HepG2 (cell line): ENCODE data around the gene SLC22A23. TPM values are rescaled to one million over a fixed set of nuclear protein-coding genes. Genes with fewer than 3 reads are reported as not detected.

Experiments used
- ATAC-seq: fragments of 200-7000 bp; cut with Tn5 transposase; 3 replicates; pipeline ENCODE4 v1.9.1; 2020; ENCODE audit warnings: mild to moderate bottlenecking, moderate library complexity
- BruUV-seq: library from RNA; stranded (reverse); fragments of 400-500 nt; replicated peaks from 2 replicates; lab custom pipeline; 2021; lab: Mats Ljungman, UMichigan
- CTCF ChIA-PET: fragments of 300-600 bp; formaldehyde crosslinking; extraction: SDS; loops from one replicate; lab custom pipeline; 2021; ENCODE audit warnings: low total read pairs, inconsistent platforms, low intra/inter-chr PET ratio; lab: Yijun Ruan, JAX
- POLR2A ChIA-PET: fragments of 350-600 bp; sonication (Branson Sonifier 250); formaldehyde crosslinking; loops from one replicate; lab custom pipeline; 2020; ENCODE audit warnings: antibody characterized with exemption, inconsistent platforms; lab: Yijun Ruan, JAX
- DNase-seq: peaks from one replicate; pipeline ENCODE4 v3.0.0-alpha.2; 2015; ENCODE audit warnings: low spot score
- FAIRE-seq: peaks from 3 replicates; lab custom pipeline; 2011; peaks lifted over from hg19 to GRCh38; lab: Jason Lieb, UNC
- H2AFZ ChIP-seq: one replicate; pipeline ENCODE4 v1.6.1; 2011; ENCODE audit warnings: low read length, inconsistent platforms
- H3K27ac ChIP-seq: fragments of 300-600 bp; 3 replicates; pipeline ENCODE4 v1.8.0; 2011; ENCODE audit warnings: mixed run types, mild to moderate bottlenecking, mixed read lengths, low read length, inconsistent platforms; ENCODE audit not compliant: insufficient read depth; ENCODE audit errors: extremely low read length
- H3K27me3 ChIP-seq, 2 experiments: fragments of 200-600 bp in 1 of 2; 2 replicates in 1 of 2; 3 replicates in 1 of 2; pipeline versions ENCODE4 v1.6.0 to v1.8.0; 2011; ENCODE audit warnings: low read length in 2 of 2, mild to moderate bottlenecking in 2 of 2, moderate library complexity in 2 of 2, inconsistent platforms in 1 of 2; ENCODE audit not compliant: insufficient read depth in 2 of 2, control insufficient read depth in 1 of 2
- H3K36me3 ChIP-seq, 2 experiments: fragments of 200-600 bp in 1 of 2; replicated peaks in 1 of 2; 2 replicates in 1 of 2; 3 replicates in 1 of 2; pipeline versions ENCODE4 v1.5.1 to v1.8.0; 2011; ENCODE audit warnings: low read length in 2 of 2, inconsistent platforms in 1 of 2; ENCODE audit not compliant: insufficient read depth in 2 of 2, control insufficient read depth in 1 of 2
- H3K4me1 ChIP-seq: 2 replicates; pipeline ENCODE4 v1.5.1; 2012; ENCODE audit warnings: low read length, inconsistent platforms; ENCODE audit not compliant: insufficient read depth
- H3K4me2 ChIP-seq: 2 replicates; pipeline ENCODE4 v1.6.0; 2011; ENCODE audit warnings: low read depth, low read length, inconsistent platforms
- H3K4me3 ChIP-seq, 3 experiments: fragments of 200-600 bp in 1 of 3; sonication (generic), shearing (Covaris generic) in 1 of 3; replicated peaks in 1 of 3; 2 replicates each; pipeline ENCODE4 v1.5.1; 2011 to 2016; ENCODE audit warnings: low read length in 3 of 3, inconsistent platforms in 2 of 3, low read depth in 2 of 3, mild to moderate bottlenecking in 2 of 3, control low read depth in 1 of 3, mixed read lengths in 1 of 3; ENCODE audit not compliant: insufficient read depth in 1 of 3
- H3K79me2 ChIP-seq: one replicate; pipeline ENCODE4 v1.6.1; 2011; ENCODE audit warnings: low read length, inconsistent platforms; ENCODE audit not compliant: insufficient read depth
- H3K9ac ChIP-seq: 2 replicates; pipeline ENCODE4 v1.6.0; 2011; ENCODE audit warnings: mild to moderate bottlenecking, low read depth, low read length, inconsistent platforms; ENCODE audit not compliant: insufficient read depth
- H3K9me3 ChIP-seq: 2 replicates; pipeline ENCODE4 v1.5.1; 2012; ENCODE audit warnings: mild to moderate bottlenecking, low read length
- H4K20me1 ChIP-seq: 2 replicates; pipeline ENCODE4 v1.6.0; 2011; ENCODE audit warnings: inconsistent platforms, mild to moderate bottlenecking, low read length, moderate library complexity; ENCODE audit not compliant: insufficient read depth
- EP300 ChIP-seq, 3 experiments: sonication (generic) in 1 of 3; formaldehyde crosslinking in 1 of 3; IDR thresholded peaks; 2 replicates each; pipeline versions ENCODE4 v1.5.1 to v1.6.1; 2011 to 2020; ENCODE audit warnings: low read depth in 2 of 3, low read length in 2 of 3, borderline replicate concordance in 1 of 3, improper control_type of control experiment in 1 of 3, mild to moderate bottlenecking in 1 of 3, missing genetic modification reagents in 1 of 3, moderate library complexity in 1 of 3
- IRF2 ChIP-seq: IDR thresholded peaks from 2 replicates; pipeline ENCODE4 v1.6.1; 2018; ENCODE audit warnings: missing genetic modification reagents, missing compliant biosample characterization
- JUNB ChIP-seq: sonication (generic); formaldehyde crosslinking; IDR thresholded peaks from 2 replicates; pipeline ENCODE4 v1.8.0; 2022; ENCODE audit warnings: missing genetic modification reagents, mild to moderate bottlenecking, borderline replicate concordance
- MLLT10 ChIP-seq: sonication (generic); formaldehyde crosslinking; IDR thresholded peaks from 2 replicates; pipeline ENCODE4 v1.4.0; 2020; ENCODE audit warnings: missing genetic modification reagents
- NFE2 ChIP-seq: sonication (generic); formaldehyde crosslinking; IDR thresholded peaks from 2 replicates; pipeline ENCODE4 v1.4.0; 2020; ENCODE audit warnings: missing genetic modification reagents
- SALL2 ChIP-seq: sonication (generic); formaldehyde crosslinking; IDR thresholded peaks from 2 replicates; pipeline ENCODE4 v1.8.1; 2023; ENCODE audit warnings: mild to moderate bottlenecking, missing genetic modification reagents, inconsistent platforms
- SNAPC2 ChIP-seq: sonication (generic); formaldehyde crosslinking; IDR thresholded peaks from 2 replicates; pipeline ENCODE4 v1.8.1; 2022; ENCODE audit warnings: mild to moderate bottlenecking, missing genetic modification reagents
- ZFP36L1 ChIP-seq: sonication (generic); formaldehyde crosslinking; IDR thresholded peaks from 2 replicates; pipeline ENCODE4 v1.8.0; 2022; ENCODE audit warnings: mild to moderate bottlenecking, missing genetic modification reagents, moderate library complexity
- ZFP90 ChIP-seq: sonication (generic); formaldehyde crosslinking; IDR thresholded peaks from 2 replicates; pipeline ENCODE4 v1.8.0; 2022; ENCODE audit warnings: missing genetic modification reagents, mild to moderate bottlenecking, inconsistent platforms, borderline replicate concordance
- ZNF207 ChIP-seq: fragments of 450-650 bp; IDR thresholded peaks from 2 replicates; pipeline ENCODE4 v1.6.1; 2016; ENCODE audit warnings: antibody characterized with exemption, borderline replicate concordance
- ZNF33B ChIP-seq: sonication (generic); formaldehyde crosslinking; IDR thresholded peaks from 2 replicates; pipeline ENCODE4 v1.5.1; 2020; ENCODE audit warnings: mild to moderate bottlenecking, missing genetic modification reagents
- ZNF564 ChIP-seq: sonication (generic); formaldehyde crosslinking; IDR thresholded peaks from 2 replicates; pipeline ENCODE4 v1.8.1; 2023; ENCODE audit warnings: mild to moderate bottlenecking, missing genetic modification reagents
- WGBS: methylation state at CpG from one replicate; pipeline ENCODE4 v1.1.6; 2017; ENCODE audit warnings: low lambda C conversion rate; 5-methylcytosine and 5-hydroxymethylcytosine counted together
- in situ Hi-C: cut with HindIII; loops from 2 replicates; pipeline ENCODE4 v1.10.0; 2017; ENCODE audit warnings: low pct_unique_long_range_greater_than_20kb; ENCODE audit not compliant: extremely low pct_ligation_motif_present
- intact Hi-C: fragments of 100-400 bp; cut with micrococcal nuclease; formaldehyde crosslinking; loops from one replicate; pipeline ENCODE4 v1.10.0; 2022; ENCODE audit not compliant: unreplicated experiment
- polyA plus RNA-seq, 8 experiments: library from polyadenylated mRNA; depleted of rRNA in 3 of 8; stranded (reverse) in 7 of 8; unstranded in 1 of 8; fragments of >200 nt; fragmentation: Illumina TruSeq in 4 of 8; extraction: Trizol in 4 of 8; gene quantifications; 2 replicates each; pipeline versions ENCODE4 v1.2.1 to v1.2.3, GENCODE V29; 2011 to 2016; ENCODE audit warnings: low read depth in 4 of 8, missing spikeins in 1 of 8, mixed read lengths in 1 of 8; ENCODE audit not compliant: insufficient read depth in 1 of 8
- total RNA-seq, 5 experiments: library from RNA; depleted of rRNA; stranded (reverse); fragments of >200 nt; fragmentation: Illumina TruSeq; extraction: Trizol; gene quantifications; 2 replicates each; pipeline ENCODE4 v1.2.3, GENCODE V29; 2016; ENCODE audit warnings: low read depth in 1 of 5
- TF ChIP-seq, protein P1 (sequence below): sonication (generic); formaldehyde crosslinking; IDR thresholded peaks from 2 replicates; pipeline ENCODE4 v1.4.0; 2020; ENCODE audit warnings: missing genetic modification reagents
- TF ChIP-seq, protein P2 (sequence below): sonication (generic); formaldehyde crosslinking; IDR thresholded peaks from 2 replicates; pipeline ENCODE4 v1.5.0; 2020; ENCODE audit warnings: mild to moderate bottlenecking, missing genetic modification reagents
- TF ChIP-seq, protein P3 (sequence below): sonication (generic); formaldehyde crosslinking; IDR thresholded peaks from 2 replicates; pipeline ENCODE4 v1.4.0; 2020; ENCODE audit warnings: missing genetic modification reagents

Gene SLC22A23
- total and polyA plus RNA-seq, 2 of the 13 experiments (the other 11 are each of a cell fraction or from before 2014, with no cell fraction given) = 11.8 to 17.5 TPM

DNA sequence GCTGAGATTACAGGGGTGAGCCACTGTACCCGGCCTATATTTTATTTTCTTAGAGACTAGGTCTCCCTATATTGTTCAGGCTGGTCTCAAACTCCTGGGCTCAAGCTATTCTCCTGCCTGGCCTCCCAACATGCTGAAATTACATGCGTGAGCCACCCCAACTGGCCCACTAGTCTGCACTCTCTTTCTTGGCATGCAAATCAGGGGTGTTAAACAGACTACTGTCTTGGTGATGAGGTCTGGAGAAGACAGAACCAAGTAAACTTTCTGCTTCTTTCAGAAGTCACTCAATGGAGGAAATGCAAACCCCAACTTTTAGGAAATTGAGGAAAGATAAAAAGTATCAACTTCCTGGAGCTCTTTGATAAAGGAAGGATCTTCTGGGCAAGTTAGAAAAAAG, 221.4 kb downstream of the SLC22A23 start:
- ATAC-seq = no peak
- peaks cover 7 to 79% of the 10 kb centered on the region in 2 experiments; a peak in 4 of 5 replicates for H3K27me3 ChIP-seq
- no peak for FAIRE-seq
- H3K4me1 ChIP-seq = peaks cover 16% of the 10 kb centered on the region
- H3K79me2 ChIP-seq = no peaks in the 10 kb centered on the region
- in situ Hi-C loops (no loop called here), intact Hi-C loops (no loop called here)
- no peak overlapping the region for H2AFZ ChIP-seq
- TF ChIP-seq JUNB (CRISPR knock-in tag) (no peak), SALL2 (CRISPR knock-in tag) (no peak), ZNF33B (CRISPR knock-in tag) (no peak), MLLT10 (CRISPR knock-in tag) (no peak), ZNF564 (CRISPR knock-in tag) (no peak), SNAPC2 (CRISPR knock-in tag) (no peak), NFE2 (CRISPR knock-in tag) (no peak), ZFP36L1 (CRISPR knock-in tag) (no peak), ZFP90 (no peak), EP300 (IDR thresholded peaks at IDR 0.05; ENCODE audit: low read depth in 2 of 2, low read length in 2 of 2) (no peak), EP300 (CRISPR knock-in tag; IDR thresholded peaks at IDR 0.05; ENCODE audit: borderline replicate concordance) (no peak), ZNF207 (no peak), IRF2 (CRISPR knock-in tag) (no peak)
- TF ChIP-seq, protein P1, sequence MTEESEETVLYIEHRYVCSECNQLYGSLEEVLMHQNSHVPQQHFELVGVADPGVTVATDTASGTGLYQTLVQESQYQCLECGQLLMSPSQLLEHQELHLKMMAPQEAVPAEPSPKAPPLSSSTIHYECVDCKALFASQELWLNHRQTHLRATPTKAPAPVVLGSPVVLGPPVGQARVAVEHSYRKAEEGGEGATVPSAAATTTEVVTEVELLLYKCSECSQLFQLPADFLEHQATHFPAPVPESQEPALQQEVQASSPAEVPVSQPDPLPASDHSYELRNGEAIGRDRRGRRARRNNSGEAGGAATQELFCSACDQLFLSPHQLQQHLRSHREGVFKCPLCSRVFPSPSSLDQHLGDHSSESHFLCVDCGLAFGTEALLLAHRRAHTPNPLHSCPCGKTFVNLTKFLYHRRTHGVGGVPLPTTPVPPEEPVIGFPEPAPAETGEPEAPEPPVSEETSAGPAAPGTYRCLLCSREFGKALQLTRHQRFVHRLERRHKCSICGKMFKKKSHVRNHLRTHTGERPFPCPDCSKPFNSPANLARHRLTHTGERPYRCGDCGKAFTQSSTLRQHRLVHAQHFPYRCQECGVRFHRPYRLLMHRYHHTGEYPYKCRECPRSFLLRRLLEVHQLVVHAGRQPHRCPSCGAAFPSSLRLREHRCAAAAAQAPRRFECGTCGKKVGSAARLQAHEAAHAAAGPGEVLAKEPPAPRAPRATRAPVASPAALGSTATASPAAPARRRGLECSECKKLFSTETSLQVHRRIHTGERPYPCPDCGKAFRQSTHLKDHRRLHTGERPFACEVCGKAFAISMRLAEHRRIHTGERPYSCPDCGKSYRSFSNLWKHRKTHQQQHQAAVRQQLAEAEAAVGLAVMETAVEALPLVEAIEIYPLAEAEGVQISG (CRISPR knock-in tag) = no peak
- TF ChIP-seq, protein P2, sequence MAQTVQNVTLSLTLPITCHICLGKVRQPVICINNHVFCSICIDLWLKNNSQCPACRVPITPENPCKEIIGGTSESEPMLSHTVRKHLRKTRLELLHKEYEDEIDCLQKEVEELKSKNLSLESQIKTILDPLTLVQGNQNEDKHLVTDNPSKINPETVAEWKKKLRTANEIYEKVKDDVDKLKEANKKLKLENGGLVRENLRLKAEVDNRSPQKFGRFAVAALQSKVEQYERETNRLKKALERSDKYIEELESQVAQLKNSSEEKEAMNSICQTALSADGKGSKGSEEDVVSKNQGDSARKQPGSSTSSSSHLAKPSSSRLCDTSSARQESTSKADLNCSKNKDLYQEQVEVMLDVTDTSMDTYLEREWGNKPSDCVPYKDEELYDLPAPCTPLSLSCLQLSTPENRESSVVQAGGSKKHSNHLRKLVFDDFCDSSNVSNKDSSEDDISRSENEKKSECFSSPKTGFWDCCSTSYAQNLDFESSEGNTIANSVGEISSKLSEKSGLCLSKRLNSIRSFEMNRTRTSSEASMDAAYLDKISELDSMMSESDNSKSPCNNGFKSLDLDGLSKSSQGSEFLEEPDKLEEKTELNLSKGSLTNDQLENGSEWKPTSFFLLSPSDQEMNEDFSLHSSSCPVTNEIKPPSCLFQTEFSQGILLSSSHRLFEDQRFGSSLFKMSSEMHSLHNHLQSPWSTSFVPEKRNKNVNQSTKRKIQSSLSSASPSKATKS (CRISPR knock-in tag) = no peak
- TF ChIP-seq, protein P3, sequence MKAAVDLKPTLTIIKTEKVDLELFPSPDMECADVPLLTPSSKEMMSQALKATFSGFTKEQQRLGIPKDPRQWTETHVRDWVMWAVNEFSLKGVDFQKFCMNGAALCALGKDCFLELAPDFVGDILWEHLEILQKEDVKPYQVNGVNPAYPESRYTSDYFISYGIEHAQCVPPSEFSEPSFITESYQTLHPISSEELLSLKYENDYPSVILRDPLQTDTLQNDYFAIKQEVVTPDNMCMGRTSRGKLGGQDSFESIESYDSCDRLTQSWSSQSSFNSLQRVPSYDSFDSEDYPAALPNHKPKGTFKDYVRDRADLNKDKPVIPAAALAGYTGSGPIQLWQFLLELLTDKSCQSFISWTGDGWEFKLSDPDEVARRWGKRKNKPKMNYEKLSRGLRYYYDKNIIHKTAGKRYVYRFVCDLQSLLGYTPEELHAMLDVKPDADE (CRISPR knock-in tag) = no peak
- CTCF ChIA-PET = no interaction called here
- H3K27ac ChIP-seq = no peak overlapping the region
- WGBS = 53% methylated on average over 2 of the region's 2 CpGs
- no peak overlapping the region for H3K4me3 ChIP-seq
- DNase-seq = no peak
- H3K9ac ChIP-seq = no peak overlapping the region
- no peaks in the 10 kb centered on the region for H3K36me3 ChIP-seq
- no peaks in the 10 kb centered on the region for H4K20me1 ChIP-seq
- no peaks in the 10 kb centered on the region for H3K9me3 ChIP-seq
- BruUV-seq = no TSS peak
- POLR2A ChIA-PET = no interaction called here
- no peak overlapping the region for H3K4me2 ChIP-seq
